Measurements from ENCODE around the gene CCDC102B. TPM values are rescaled to one million over a fixed set of nuclear protein-coding genes. Genes with fewer than 3 reads are reported as not detected.

Gene CCDC102B
- total and polyA plus RNA-seq, 2 experiments from 2014 or later: 1.3 to 2.1 TPM

- TF ChIP-seq ETS1 (IDR thresholded peaks at IDR 0.05) (no peak), STAT1 (IDR thresholded peaks at IDR 0.05; ENCODE audit: unreplicated experiment) (no peak), JUNB (IDR thresholded peaks at IDR 0.05; ENCODE audit: unreplicated experiment) (no peak), ZNF462 (CRISPR knock-in tag; IDR thresholded peaks at IDR 0.05) (no peak), ZNF114 (CRISPR knock-in tag; IDR thresholded peaks at IDR 0.05) (no peak), EZH2 (IDR thresholded peaks at IDR 0.05; ENCODE audit: low read depth, unreplicated experiment) (no peak)
These were observed 43.4 kb downstream of the CCDC102B start (continued) for GRCh38 chr18:68841301-68841700.

- DNase-seq (ENCODE audit: low spot score) (no peak), ATAC-seq (no peak)
- Histone ChIP-seq H4K20me1 (replicated peaks; ENCODE audit: insufficient read depth) (no peaks in the 10 kb centered on the region), H3K79me2 (replicated peaks; ENCODE audit: insufficient read depth) (no peaks in the 10 kb centered on the region), H3K27me3 (ENCODE audit: insufficient read depth) (no peaks in the 10 kb centered on the region), H3F3A (replicated peaks; ENCODE audit: low read depth) (no peaks in the 10 kb centered on the region), H3K4me1 (ENCODE audit: insufficient read depth) (0 out of 2 replicates have a peak, but pooled peaks cover 6% of the 10 kb centered on the region), H3K27ac (ENCODE audit: low read depth) (no peak overlapping the region), H3K9me2 (ENCODE audit: insufficient read depth) (no peaks in the 10 kb centered on the region), H3K4me3 (no peak overlapping the region), H3K4me2 (no peak overlapping the region), H2AFZ (no peak overlapping the region), H3K36me3 (ENCODE audit: insufficient read depth) (no peaks in the 10 kb centered on the region)
- no peak overlapping the region for H3K4me3 Mint-ChIP-seq
- H3K9me3 Mint-ChIP-seq: no peaks in the 10 kb centered on the region
- TF ChIP-seq ETS1 (IDR thresholded peaks at IDR 0.05) (no peak), CREB1 (CRISPR knock-in tag; IDR thresholded peaks at IDR 0.05; ENCODE audit: low read depth) (no peak), ZNF114 (CRISPR knock-in tag; IDR thresholded peaks at IDR 0.05) (no peak), JUNB (IDR thresholded peaks at IDR 0.05; ENCODE audit: unreplicated experiment) (no peak)
- TF ChIP-seq, protein P1, sequence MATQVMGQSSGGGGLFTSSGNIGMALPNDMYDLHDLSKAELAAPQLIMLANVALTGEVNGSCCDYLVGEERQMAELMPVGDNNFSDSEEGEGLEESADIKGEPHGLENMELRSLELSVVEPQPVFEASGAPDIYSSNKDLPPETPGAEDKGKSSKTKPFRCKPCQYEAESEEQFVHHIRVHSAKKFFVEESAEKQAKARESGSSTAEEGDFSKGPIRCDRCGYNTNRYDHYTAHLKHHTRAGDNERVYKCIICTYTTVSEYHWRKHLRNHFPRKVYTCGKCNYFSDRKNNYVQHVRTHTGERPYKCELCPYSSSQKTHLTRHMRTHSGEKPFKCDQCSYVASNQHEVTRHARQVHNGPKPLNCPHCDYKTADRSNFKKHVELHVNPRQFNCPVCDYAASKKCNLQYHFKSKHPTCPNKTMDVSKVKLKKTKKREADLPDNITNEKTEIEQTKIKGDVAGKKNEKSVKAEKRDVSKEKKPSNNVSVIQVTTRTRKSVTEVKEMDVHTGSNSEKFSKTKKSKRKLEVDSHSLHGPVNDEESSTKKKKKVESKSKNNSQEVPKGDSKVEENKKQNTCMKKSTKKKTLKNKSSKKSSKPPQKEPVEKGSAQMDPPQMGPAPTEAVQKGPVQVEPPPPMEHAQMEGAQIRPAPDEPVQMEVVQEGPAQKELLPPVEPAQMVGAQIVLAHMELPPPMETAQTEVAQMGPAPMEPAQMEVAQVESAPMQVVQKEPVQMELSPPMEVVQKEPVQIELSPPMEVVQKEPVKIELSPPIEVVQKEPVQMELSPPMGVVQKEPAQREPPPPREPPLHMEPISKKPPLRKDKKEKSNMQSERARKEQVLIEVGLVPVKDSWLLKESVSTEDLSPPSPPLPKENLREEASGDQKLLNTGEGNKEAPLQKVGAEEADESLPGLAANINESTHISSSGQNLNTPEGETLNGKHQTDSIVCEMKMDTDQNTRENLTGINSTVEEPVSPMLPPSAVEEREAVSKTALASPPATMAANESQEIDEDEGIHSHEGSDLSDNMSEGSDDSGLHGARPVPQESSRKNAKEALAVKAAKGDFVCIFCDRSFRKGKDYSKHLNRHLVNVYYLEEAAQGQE (IDR thresholded peaks at IDR 0.05; ENCODE audit: unreplicated experiment): no peak
- TF ChIP-seq, protein P2, sequence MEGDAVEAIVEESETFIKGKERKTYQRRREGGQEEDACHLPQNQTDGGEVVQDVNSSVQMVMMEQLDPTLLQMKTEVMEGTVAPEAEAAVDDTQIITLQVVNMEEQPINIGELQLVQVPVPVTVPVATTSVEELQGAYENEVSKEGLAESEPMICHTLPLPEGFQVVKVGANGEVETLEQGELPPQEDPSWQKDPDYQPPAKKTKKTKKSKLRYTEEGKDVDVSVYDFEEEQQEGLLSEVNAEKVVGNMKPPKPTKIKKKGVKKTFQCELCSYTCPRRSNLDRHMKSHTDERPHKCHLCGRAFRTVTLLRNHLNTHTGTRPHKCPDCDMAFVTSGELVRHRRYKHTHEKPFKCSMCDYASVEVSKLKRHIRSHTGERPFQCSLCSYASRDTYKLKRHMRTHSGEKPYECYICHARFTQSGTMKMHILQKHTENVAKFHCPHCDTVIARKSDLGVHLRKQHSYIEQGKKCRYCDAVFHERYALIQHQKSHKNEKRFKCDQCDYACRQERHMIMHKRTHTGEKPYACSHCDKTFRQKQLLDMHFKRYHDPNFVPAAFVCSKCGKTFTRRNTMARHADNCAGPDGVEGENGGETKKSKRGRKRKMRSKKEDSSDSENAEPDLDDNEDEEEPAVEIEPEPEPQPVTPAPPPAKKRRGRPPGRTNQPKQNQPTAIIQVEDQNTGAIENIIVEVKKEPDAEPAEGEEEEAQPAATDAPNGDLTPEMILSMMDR (conservative IDR thresholded peaks at IDR 0.05; ENCODE audit: low read depth in 2 of 2): no peak
- no peak overlapping the region for H3K27ac Mint-ChIP-seq
- H3K4me1 Mint-ChIP-seq: peaks cover 11% of the 10 kb centered on the region; the same call in 2 of the 3 replicates
- no peaks in the 10 kb centered on the region for H3K27me3 Mint-ChIP-seq (ENCODE audit: insufficient read depth, low read depth, poor library complexity)
- H3K36me3 Mint-ChIP-seq (ENCODE audit: low read depth): no peaks in the 10 kb centered on the region
These were observed 45.1 kb downstream of the CCDC102B start for GRCh38 chr18:68842951-68843350.
